Measurements from ENCODE around the gene MYCL. TPM values are rescaled to one million over a fixed set of nuclear protein-coding genes. Genes with fewer than 3 reads are reported as not detected.

The MYCL gene
- total and polyA plus RNA-seq, 10 donors, result 0.90 to 7.3 (median 4.4) TPM

- peaks cover 5 to 26% (median 21%) of the 10 kb centered on the region in 6 donors for H3K4me1 ChIP-seq
- no peak overlapping the region for H3K27ac ChIP-seq
- peak overlapping the region in 2 of 8 donors; percentile 70 to 88 for H3K4me3 ChIP-seq
- no peaks in the 10 kb centered on the region for H3K9me3 ChIP-seq
- 81 to 84% (median 82%) methylated on average over 8 of the region's 8 CpGs for WGBS, 5 donors
- intact Hi-C loops (cut with DNase I; ENCODE audit: low total_unique reads), result no loop called here
- TF ChIP-seq CTCF (IDR thresholded peaks at IDR 0.05 in 8 of 11, conservative IDR thresholded peaks at IDR 0.05 in 3 of 11) (no peak), POLR2AphosphoS5 (IDR thresholded peaks at IDR 0.05) (no peak), POLR2A (IDR thresholded peaks at IDR 0.05) (no peak)
- peaks cover 4 to 93% (median 42%) of the 10 kb centered on the region in 7 donors for H3K27me3 ChIP-seq (replicated peaks in 1 of 7)
- no peaks in the 10 kb centered on the region for H3K36me3 ChIP-seq
- no peak for DNase-seq
Observed at GRCh38 chr1:39899611-39900538, 1.8 kb downstream of the MYCL start.

- Histone ChIP-seq H3K27me3 (replicated peaks in 1 of 7) (peaks cover 4 to 91% (median 42%) of the 10 kb centered on the region in 7 donors), H3K27ac (no peak overlapping the region), H3K4me1 (peaks cover 5 to 27% (median 21%) of the 10 kb centered on the region in 6 donors), H3K9me3 (no peaks in the 10 kb centered on the region), H3K36me3 (no peaks in the 10 kb centered on the region), H3K4me3 (no peak overlapping the region)
- intact Hi-C loops (cut with DNase I; ENCODE audit: low total_unique reads), result no loop called here
- 62 to 68% (median 67%) methylated on average over 14 of the region's 14 CpGs for WGBS, 5 donors
- TF ChIP-seq POLR2A (IDR thresholded peaks at IDR 0.05) (no peak), POLR2AphosphoS5 (IDR thresholded peaks at IDR 0.05) (no peak), CTCF (IDR thresholded peaks at IDR 0.05 in 8 of 11, conservative IDR thresholded peaks at IDR 0.05 in 3 of 11) (no peak)
- no peak for DNase-seq
Observed at GRCh38 chr1:39898648-39899603, 2.8 kb downstream of the MYCL start.

- Histone ChIP-seq H3K27me3 (replicated peaks in 1 of 7) (peaks cover 4 to 89% (median 42%) of the 10 kb centered on the region in 7 donors), H3K4me3 (no peak overlapping the region), H3K36me3 (no peaks in the 10 kb centered on the region), H3K9me3 (no peaks in the 10 kb centered on the region), H3K4me1 (peaks cover 5 to 34% (median 21%) of the 10 kb centered on the region in 6 donors), H3K27ac (no peak overlapping the region)
- TF ChIP-seq POLR2A (IDR thresholded peaks at IDR 0.05), result no peak
- no peak for TF ChIP-seq CTCF (IDR thresholded peaks at IDR 0.05 in 8 of 11, conservative IDR thresholded peaks at IDR 0.05 in 3 of 11)
- no peak for TF ChIP-seq POLR2AphosphoS5 (IDR thresholded peaks at IDR 0.05)
- DNase-seq, result no peak
- WGBS, 5 donors, result 34 to 54% (median 39%) methylated on average over 3 of the region's 3 CpGs
- intact Hi-C loops (cut with DNase I; ENCODE audit: low total_unique reads), result no loop called here
Observed at GRCh38 chr1:39898191-39898590, 3.5 kb downstream of the MYCL start.

Data from spleen (tissue), 11 donors.